Stimulated activated CD4-positive, alpha-beta T cell treated with anti-CD3 and anti-CD28 coated beads, TNF-alpha, amount 100 ng/mL, for 4 hours (primary cell): ENCODE results near the gene HDDC3.
"Not testable (repeated sequence)": the region's sequence is repeated elsewhere in the genome, so short reads cannot be mapped to it uniquely, and the experiment has no call there.

Source experiments
- DNase-seq, 3 experiments: peaks; one replicate each; pipeline ENCODE4 v3.0.0-alpha.2; 2020; ENCODE audit warnings: low read depth in 3 of 3

The HDDC3 gene

DNA sequence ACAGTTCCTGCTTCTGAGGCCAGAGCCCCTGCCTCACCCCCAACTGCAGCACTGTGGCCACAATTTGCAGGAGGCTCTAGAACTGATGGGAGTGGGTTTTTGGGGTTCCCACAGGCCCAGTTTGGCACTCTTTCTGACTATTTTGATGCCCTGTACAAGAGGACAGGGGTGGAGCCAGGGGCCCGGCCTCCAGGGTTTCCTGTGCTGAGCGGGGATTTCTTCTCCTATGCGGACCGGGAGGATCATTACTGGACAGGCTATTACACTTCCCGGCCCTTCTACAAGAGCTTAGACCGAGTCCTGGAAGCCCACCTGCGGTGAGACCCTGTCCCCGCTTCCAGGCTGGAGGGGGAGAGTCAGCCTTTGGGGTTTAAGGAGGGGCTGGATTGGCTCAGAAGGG is 22.4 kb downstream of the HDDC3 start:
- DNase-seq = no peak

DNA sequence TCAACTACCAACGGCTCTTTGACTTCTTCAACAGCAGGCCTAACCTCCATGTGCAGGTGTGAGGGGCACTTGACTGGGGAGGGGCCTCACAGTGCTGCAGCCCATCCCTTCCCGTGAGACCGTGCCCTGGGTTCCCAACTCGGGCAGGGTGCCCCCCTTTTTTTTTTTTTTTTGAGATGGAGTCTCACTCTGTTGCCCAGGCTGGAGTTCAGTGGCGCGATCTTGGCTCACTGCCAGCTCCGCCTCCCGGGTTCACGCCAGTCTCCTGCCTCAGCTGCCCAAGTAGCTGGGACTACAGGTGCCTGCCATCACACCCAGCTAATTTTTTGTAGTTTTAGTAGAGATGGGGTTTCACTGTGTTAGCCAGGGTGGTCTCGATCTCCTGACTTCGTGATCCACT is 22.9 kb downstream of the HDDC3 start:
- DNase-seq = not testable (repeated sequence)

DNA sequence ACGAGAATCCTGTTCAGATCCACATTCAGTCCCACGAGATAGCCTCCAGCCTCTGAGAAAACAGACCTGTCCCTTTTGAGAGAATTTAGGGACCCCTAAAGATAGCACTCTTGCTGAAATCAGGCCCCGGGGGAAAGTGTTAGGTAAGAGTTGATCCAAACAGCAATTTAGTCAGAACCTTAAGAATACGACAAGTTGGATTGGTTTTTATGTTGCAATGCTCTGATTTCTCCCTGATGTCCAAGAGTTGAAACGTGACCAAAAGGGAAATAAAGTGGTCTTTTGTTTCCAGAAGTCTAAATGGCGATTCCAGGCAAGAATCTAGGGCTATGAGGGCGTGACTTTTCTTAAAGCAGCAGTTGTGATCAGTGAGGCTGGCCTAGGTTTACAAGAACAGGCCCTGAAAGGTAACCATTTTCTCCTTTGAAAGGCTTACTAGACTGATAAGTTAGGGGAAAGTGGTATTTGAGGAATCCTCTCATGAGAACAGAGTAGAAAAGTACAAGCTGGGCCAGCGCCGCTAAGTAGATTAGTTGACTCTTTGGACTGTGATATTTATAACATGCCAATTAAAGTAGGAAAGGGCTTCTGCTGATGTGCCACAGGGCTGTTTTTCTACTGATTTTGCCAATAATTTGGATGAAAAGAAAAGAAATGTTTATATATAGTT is 24.4 kb downstream of the HDDC3 start:
- DNase-seq = no peak

DNA sequence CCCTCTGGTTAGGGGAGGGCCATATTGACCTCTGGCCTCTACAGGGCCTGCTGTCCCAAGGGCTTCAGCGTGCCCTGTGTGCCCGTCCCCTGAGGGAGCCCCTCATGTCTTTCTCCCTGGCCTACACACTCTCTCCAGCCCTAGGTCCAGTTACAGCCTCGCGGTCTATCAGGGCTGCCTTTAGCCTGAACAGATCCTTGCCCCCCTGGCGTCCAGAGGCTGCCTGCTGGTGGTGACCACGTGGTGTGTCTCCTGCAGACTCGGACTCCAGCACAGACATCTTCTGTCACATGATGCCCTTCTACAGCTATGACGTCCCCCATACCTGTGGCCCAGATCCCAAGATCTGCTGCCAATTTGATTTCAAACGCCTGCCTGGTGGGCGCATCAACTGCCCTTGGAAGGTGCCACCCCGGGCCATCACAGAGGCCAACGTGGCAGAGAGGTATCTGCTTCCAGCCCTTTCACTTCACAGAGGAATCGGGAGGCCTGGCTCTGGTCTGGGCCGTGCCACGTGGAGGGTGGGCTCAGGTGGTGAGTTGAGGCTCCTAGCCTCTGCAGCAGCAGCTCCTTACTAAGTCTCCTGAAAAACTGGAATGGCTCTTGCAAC is 25.2 kb downstream of the HDDC3 start:
- no peak for DNase-seq

DNA sequence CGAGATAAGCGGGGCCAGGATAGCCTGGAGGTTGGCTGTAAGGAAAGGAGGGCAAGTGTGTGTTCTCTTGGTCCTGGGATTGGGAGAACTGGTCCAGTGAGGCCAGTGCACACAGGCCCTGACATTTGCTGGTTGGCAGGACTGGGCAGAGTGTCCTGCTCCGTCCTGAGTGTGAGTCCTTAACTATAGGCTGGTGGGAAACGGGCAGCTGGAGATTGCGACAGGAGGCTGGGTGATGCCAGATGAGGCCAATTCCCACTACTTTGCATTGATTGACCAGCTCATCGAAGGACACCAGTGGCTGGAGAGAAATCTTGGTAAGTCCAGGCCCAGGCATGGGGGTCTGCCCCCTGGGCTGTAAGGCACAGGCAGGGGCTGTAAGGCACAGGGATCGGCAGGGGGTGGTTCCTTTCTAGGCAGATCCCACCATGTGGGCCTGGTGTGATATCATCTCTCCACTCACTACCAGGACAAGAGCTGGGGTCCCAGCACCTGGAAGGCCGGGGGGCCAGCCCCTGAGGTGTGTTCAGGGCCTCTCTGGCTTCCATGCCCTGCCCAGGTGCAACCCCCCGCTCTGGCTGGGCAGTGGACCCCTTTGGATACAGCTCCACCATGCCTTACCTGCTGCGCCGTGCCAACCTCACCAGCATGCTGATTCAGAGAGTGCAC is 26.0 kb downstream of the HDDC3 start:
- DNase-seq = no peak

DNA sequence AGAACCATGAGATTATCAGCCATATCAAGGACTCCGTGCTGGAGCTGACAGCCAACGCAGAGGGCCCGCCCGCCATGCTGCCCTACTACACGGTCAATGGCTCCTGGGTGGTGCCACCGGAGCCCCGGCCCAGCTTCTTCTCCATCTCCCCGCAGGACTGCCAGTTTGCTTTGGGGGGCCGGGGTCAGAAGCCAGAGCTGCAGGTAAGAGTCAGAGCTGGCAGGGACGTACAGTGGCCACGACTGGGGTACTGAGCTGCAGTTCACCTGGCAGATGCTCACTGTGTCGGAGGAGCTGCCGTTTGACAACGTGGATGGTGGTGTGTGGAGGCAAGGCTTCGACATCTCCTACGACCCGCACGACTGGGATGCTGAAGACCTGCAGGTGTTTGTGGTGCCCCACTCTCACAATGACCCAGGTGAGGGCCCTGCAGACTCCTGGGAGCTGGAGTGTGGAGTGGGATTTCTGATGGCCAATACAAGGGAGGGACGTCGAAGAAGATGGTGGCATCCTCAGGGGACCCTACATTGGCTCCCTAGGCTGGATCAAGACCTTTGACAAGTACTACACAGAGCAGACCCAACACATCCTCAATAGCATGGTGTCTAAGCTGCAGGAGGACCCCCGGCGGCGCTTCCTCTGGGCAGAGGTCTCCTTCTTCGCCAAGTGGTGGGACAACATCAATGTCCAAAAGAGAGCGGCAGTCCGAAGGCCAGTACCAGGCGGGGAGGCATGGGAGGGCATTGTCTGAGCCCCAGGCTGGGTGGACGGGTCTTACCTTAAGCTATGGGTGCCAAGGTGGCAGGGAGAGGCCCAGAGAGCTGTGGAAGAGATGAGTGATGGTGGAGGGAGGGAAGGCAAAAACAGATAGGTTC is 26.8 kb downstream of the HDDC3 start:
- DNase-seq = no peak

DNA sequence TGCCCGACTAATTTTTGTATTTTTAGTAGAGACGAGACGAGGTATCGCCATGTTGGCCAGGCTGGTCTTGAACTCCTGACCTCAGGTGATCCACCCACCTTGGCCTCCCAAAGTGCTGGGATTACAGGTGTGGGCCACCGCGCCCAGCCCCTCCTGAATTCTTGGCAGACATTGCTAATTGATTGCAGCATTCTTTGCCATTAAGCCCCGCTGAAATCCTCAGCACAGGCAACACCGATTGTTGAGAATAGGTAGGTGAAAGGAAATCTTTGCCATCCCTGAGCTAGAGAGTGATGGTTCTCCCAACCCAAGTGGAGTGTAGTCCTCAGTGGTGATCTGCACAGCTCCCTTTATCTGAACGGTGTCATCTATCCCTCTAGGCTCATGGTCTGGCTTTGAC is 27.6 kb downstream of the HDDC3 start:
- DNase-seq = no peak

DNA sequence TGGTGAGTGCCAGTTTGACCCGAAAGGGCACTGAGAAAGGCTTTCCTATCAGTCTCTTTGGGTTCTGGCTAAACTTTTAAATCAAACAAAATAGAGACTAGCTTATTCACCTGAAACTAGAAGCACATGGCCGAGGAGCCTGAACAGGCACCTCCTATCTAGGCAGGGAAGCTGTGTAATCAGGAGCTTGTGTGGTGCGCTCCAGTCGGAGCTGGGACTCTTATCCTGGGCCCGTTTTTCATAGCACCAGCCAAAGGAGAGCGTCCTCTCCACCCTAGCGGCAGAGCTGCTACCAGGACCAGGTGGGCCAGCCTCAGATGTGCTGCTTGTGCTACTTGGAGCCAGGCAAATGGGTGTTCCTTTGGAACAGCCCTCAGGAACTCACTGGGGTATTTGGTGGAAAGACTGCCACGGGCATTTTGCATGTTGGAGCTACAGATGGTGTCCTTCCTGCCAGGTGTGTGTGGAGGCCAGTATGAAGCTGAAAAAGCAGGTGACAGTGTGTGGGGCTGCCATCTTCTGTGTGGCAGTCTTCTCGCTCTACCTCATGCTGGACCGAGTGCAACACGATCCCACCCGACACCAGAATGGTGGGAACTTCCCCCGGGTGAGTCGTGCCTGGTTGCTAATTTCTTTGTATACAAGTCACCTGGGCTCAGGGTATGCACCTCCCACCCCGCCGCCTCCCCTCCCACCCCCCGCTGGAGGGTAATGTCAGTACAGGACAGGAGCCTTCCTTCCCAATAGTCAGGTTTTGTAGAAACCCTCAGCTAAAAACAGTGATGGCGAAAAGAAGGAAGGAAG is 28.4 kb downstream of the HDDC3 start:
- no peak for DNase-seq

DNA sequence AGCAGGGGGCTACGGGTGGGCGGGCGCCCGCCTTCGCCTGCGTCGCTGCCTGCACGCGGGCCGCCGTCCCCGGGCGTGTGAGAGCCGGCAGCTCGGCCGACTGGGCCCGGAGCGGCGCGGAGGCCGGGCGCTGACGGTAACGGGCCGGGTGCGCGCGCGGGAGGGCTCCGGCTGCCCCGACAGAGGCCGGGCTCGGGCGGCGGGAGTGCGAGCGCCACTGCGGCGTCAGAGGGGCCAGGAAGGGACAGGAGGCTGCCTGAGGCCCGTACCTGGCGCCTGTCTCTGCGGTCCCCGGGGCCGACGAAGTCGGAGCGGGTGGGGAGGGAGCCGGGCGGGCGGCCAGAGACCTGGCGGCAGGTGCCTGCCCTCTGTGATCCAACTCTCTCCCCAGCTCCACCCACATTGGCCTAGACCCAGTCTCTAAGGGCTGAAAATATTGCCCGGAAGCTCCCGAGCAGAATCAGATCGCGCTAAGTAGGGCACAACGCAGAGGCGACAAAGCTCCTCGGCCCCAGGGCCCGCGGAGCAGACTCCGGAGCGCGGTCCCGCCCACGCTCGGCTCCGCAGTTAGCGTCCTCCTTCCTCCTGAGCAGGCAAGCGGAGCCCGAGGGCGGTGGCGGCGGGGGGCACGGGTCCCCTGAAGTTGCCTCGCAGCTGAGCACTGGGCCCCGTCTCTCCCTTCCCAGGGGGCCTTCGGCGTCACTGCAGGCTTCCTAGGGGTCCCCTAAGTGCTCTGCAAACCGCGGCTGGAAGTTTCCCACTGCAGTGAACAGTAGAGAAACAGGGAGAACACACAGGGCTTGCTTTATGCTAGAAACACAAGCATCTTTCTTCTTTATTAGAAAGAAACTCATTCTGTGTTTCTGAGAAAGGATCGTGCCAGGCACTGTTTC is 29.3 kb downstream of the HDDC3 start, which contains the start of gene MAN2A2:
Gene MAN2A2 (plus strand): TSS at position 463 of the 893 bp plus-strand sequence. CDS start 906 bp downstream, outside the sequence.
- DNase-seq = peak; percentile 68 to 72 (median 70)

DNA sequence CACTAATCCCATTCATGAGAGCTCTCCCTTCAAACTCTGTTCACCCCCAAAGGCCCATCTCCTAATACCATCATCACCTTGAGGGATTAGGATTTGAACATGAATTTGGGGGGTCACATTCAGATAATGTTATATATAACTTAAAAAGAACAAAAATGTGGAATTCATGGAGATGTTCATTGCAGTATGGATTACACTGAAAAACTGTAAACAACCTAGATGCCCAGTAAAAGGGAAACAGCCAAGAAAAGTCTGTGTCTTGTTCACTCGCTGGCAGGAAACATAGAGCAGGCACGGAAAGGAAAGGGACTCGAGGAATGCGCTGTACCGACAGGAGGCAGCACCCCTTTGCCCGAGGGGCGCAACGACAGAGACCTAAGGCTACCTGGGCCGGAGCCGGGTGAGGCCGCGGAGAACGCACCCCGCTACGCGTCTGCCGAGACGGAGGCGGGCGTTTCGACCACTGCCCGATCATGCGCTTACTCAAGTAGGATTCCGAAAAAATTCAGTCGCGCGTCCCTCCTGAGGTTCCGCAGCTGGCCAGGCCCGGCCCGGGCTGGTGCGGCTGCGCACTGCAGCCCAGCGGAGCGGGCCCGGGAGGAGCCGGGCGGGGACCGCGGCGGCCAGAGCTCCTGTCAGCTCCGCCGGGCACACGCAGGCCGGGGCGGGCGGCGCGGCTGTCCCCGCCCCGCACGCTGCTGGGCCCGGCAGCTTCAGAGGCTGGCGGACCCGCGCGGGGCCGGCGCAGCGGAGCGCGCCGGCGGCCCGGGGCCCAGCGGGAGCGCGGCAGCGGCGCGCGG is 30.1 kb downstream of the HDDC3 start:
- peak; percentile 46 to 55 (median 50) for DNase-seq

DNA sequence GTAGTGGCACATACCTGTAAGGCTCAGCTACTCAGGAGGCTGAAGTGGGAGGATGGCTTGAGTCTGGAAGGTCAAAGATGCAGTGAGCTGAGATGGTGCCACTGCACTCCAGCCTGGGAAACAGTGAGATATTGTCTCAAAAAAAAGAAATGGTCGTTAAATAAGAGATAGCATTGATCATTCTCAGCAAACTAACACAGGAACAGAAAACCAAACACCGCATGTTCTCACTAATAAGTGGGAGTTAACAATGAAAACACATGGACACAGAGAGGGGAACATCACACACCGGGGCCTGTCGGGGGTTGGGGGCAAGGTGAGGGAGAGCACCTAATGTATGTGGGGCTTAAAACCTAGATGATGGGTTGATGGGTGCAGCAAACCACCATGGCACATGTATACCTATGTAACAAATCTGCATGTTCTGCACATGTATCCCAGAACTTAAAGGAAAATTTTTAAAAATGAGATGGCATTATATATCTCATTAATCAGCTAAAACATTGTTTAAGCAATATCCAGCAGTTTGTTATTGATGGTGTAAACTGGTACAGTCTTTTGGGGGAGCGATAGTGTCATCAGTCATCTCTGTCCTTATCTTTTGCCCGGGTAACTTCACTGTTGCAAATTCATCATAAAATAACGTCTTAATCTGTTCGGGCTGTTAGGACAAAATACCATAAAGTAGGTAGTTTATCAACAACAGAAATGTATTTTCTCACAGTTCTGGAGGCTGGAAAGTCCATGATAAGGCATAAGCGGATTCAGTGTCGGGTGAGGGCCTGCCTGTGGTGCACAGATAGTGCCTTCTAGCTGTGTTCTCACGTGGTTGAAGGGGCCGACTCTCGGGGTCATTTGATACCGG is 30.9 kb downstream of the HDDC3 start:
- no peak for DNase-seq

DNA sequence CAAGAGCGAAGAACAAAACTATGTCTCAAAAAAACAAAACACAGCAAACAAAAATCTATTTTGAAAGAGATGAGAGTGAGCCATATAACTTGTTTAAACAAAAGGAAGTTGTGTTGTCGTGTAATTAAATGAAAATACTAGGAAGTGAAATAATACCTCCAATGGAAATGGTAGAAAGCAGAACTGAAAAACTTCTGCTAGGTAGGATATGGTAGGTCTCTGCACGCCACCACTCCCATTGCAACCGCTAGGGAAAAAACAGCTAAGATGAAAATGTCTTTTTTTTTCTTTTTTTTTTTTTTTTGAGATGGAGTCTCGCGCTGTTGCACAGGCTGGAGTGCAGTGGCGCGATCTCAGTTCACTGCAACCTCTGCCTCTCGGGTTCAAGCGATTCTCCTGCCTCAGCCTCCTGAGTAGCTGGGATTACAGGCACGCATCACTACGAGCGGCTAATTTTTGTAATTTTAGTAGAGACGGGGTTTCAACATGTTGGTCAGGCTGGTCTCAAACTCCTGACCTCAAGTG is 35.2 kb downstream of the HDDC3 start:
- DNase-seq = not testable (repeated sequence)

DNA sequence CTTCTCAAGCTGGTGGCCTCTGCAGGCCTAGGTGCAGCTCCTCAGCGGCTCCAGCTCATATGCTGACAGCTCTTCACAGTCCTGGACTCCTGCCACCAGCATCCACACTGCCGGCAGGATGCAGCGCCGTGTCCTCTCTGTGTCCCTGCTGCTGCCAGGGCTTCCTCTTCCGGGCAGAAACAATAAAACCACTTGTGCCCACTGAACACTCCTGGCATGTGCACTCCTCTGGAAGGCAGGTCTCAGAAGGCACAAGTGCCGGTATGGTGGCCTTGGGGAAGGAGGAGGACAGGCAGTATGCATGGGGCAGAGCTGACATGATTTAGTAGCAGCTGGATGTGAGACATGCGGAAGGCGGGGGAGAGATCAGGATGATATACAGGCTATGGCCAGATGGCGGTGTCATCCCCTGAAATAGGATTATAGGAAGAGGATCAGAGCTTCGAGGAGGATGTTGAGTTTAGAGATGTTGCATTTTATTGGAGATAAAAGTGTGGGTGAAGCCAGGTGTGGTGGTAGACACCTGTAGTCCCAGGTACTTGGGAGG is 36.7 kb downstream of the HDDC3 start:
- DNase-seq = no peak

DNA sequence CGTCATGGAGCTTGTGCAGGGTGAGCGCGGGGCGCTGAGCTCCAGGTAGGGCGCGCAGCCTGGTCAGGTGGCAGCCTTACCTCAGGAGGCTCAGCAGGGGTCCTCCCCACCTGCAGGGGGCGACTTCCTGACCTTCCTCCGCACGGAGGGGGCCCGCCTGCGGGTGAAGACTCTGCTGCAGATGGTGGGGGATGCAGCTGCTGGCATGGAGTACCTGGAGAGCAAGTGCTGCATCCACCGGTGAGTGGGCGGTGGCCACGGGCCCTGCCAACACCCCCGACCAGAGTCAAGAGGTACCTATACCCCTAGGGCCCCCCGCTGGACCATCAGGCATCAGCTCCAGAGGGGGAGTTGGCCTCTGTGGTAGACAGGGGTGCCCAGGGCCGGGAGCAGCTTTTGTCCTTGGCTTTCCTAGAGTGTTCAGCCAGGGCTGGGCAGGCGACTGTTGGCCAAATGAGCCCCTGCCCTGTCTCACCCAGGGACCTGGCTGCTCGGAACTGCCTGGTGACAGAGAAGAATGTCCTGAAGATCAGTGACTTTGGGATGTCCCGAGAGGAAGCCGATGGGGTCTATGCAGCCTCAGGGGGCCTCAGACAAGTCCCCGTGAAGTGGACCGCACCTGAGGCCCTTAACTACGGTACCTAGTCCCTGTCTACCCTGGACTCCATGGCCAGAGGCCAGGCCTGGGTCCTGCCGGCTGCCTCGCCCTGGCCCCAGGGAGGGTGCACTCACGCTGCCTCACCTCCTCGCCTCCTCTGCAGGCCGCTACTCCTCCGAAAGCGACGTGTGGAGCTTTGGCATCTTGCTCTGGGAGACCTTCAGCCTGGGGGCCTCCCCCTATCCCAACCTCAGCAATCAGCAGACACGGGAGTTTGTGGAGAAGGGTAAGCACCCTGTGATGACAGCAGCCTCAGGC is 38.9 kb downstream of the HDDC3 start:
- DNase-seq = no peak

DNA sequence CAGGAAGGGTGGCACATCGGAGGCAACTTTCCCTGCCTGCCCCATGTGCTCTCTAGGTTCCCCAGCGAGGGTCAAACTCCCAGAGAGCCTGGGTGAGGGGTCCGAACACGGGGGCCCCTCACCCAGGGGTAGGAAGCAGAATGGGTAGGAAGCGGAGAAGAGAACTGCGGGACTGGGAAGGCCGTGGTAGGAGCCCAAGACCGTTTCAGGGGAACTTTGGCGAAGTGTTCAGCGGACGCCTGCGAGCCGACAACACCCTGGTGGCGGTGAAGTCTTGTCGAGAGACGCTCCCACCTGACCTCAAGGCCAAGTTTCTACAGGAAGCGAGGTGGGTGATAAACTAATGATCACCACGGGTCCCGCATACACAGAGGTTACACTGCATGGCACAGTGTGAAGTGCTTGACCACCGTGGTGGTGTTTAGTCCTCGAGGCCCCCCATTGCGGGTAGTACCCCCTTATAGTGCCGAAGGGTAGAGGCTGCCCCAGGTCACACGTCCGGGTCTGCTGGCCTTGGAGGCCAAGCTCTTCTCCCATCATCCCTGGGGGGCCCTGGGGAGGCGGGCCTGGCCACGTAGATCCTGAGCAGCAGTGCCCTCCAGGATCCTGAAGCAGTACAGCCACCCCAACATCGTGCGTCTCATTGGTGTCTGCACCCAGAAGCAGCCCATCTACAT is 39.7 kb downstream of the HDDC3 start:
- no peak for DNase-seq

DNA sequence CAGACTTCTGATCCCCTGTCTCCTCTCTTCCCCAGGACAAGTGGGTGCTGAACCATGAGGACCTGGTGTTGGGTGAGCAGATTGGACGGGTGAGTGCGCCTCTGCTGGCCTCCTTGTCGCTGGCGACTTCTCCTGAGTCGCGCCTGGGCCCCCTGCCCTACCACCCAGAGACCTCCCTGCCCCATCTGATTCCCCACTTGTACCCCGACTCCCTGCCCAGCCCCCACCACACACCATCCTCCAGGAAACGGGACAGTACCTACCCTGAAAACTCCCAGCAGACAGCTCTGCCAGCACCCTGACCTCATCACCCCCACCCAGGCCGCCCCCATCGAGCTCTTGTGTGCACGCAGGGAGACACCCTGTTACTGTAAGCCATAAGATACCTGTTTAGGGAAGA is 40.3 kb downstream of the HDDC3 start:
- DNase-seq = no peak
